Liver (tissue), 9 donors: ENCODE measurements around the gene VAC14. TPM values are rescaled to one million over a fixed set of nuclear protein-coding genes. Genes with fewer than 3 reads are reported as not detected.
A peak's percentile ranks its signal among the peaks of the same experiment; 100 is the strongest.

Source experiments
- DNase-seq: peaks from one replicate; pipeline ENCODE4 v3.0.0-alpha.2; 2017; ENCODE audit warnings: low spot score
- H3K27ac ChIP-seq, 2 donors: one replicate each; pipeline ENCODE4 v1.7.0; 2013; ENCODE audit warnings: inconsistent platforms in 2 of 2, low read length in 2 of 2, control low read depth in 1 of 2, low read depth in 1 of 2, mild to moderate bottlenecking in 1 of 2
- H3K27me3 ChIP-seq, 4 donors: one replicate each; pipeline versions ENCODE4 v1.6.1 to v1.7.0; 2013; ENCODE audit warnings: low read length in 3 of 4, inconsistent platforms in 1 of 4, mild to moderate bottlenecking in 1 of 4, moderate library complexity in 1 of 4; ENCODE audit not compliant: control insufficient read depth in 4 of 4, insufficient read depth in 4 of 4
- H3K36me3 ChIP-seq, 4 donors: one replicate each; pipeline versions ENCODE4 v1.6.1 to v1.7.0; 2013; ENCODE audit warnings: low read length in 3 of 4, mild to moderate bottlenecking in 3 of 4, low read depth in 1 of 4, moderate library complexity in 1 of 4; ENCODE audit not compliant: control insufficient read depth in 4 of 4, insufficient read depth in 3 of 4
- H3K4me1 ChIP-seq, 4 donors: one replicate each; pipeline versions ENCODE4 v1.6.1 to v1.7.0; 2013; ENCODE audit warnings: low read length in 3 of 4, mild to moderate bottlenecking in 3 of 4, moderate library complexity in 1 of 4; ENCODE audit not compliant: control insufficient read depth in 4 of 4, insufficient read depth in 4 of 4
- H3K4me3 ChIP-seq, 3 donors: one replicate each; pipeline versions ENCODE4 v1.6.1 to v1.7.0; 2013; ENCODE audit warnings: low read length in 3 of 3, control low read depth in 1 of 3, low read depth in 1 of 3, mild to moderate bottlenecking in 1 of 3
- H3K9ac ChIP-seq, 2 donors: one replicate each; pipeline ENCODE4 v1.7.0; 2013; ENCODE audit warnings: low read length in 2 of 2, mild to moderate bottlenecking in 2 of 2, moderate library complexity in 2 of 2, control low read depth in 1 of 2, low read depth in 1 of 2
- H3K9me3 ChIP-seq, 4 donors: one replicate each; pipeline versions ENCODE4 v1.6.1 to v1.7.0; 2013; ENCODE audit warnings: low read length in 3 of 4; ENCODE audit not compliant: control insufficient read depth in 4 of 4
- HNF4A ChIP-seq, 2 donors: conservative IDR thresholded peaks; 2 replicates each; pipeline ENCODE4 v1.6.1; 2016; ENCODE audit warnings: antibody characterized with exemption in 2 of 2, mild to moderate bottlenecking in 2 of 2
- HNF4G ChIP-seq: IDR thresholded peaks from 2 replicates; pipeline ENCODE4 v1.6.1; 2016; ENCODE audit warnings: antibody characterized with exemption
- JUND ChIP-seq, 2 donors: IDR thresholded peaks; 2 replicates each; pipeline ENCODE4 v1.6.1; 2016; ENCODE audit warnings: antibody characterized with exemption in 2 of 2
- NR2F2 ChIP-seq: IDR thresholded peaks from 2 replicates; pipeline ENCODE4 v1.6.1; 2016; ENCODE audit warnings: antibody characterized with exemption
- RAD21 ChIP-seq, 2 donors: IDR thresholded peaks; 2 replicates each; pipeline ENCODE4 v1.6.1; 2016; ENCODE audit warnings: antibody characterized with exemption in 2 of 2, mild to moderate bottlenecking in 2 of 2
- RXRA ChIP-seq, 2 donors: IDR thresholded peaks; 2 replicates each; pipeline ENCODE4 v1.6.1; 2017 to 2018; ENCODE audit warnings: antibody characterized with exemption in 2 of 2, mild to moderate bottlenecking in 1 of 2
- TAF1 ChIP-seq: conservative IDR thresholded peaks from 2 replicates; pipeline ENCODE4 v1.6.1; 2016; ENCODE audit warnings: antibody characterized with exemption, mild to moderate bottlenecking
- YY1 ChIP-seq: IDR thresholded peaks from 2 replicates; pipeline ENCODE4 v1.6.1; 2016; ENCODE audit warnings: antibody characterized with exemption, mild to moderate bottlenecking
- WGBS: extraction: QIAGEN DNeasy Blood & Tissue Kit; methylation state at CpG from one replicate; pipeline ENCODE4 v1.1.7; 2013; 5-methylcytosine and 5-hydroxymethylcytosine counted together
- polyA plus RNA-seq, 2 donors: library from polyadenylated mRNA; stranded (reverse) in 1 of 2; unstranded in 1 of 2; fragments of 200-250 nt in 1 of 2; fragments of >200 nt in 1 of 2; fragmentation: Nextera tagmentation in 1 of 2; extraction: Ambion mirVana in 1 of 2; gene quantifications; one replicate each; pipeline versions ENCODE4 v1.2.1 to v1.2.3, GENCODE V29; 2013 to 2015
- total RNA-seq, 2 donors: library from RNA; depleted of rRNA; stranded (reverse); fragments of >200 nt; gene quantifications; one replicate each; pipeline ENCODE4 v1.2.3, GENCODE V29; 2014
- TF ChIP-seq, protein P1 (sequence below): IDR thresholded peaks from 2 replicates; pipeline ENCODE4 v1.6.1; 2016; ENCODE audit warnings: antibody characterized with exemption, mild to moderate bottlenecking
- TF ChIP-seq, protein P2 (sequence below): IDR thresholded peaks from 2 replicates; pipeline ENCODE4 v1.6.1; 2016; ENCODE audit warnings: antibody characterized with exemption
- TF ChIP-seq, protein P3 (sequence below): IDR thresholded peaks from 2 replicates; pipeline ENCODE4 v1.6.1; 2016; ENCODE audit warnings: antibody characterized with exemption
- TF ChIP-seq, protein P4 (sequence below): fragments of 150-350 bp; IDR thresholded peaks from 2 replicates; pipeline ENCODE4 v1.5.1; 2017; ENCODE audit warnings: improper control_type of control experiment, low read depth, low read length; ENCODE audit not compliant: missing input control
- donor health status: healthy.
- donor health status: healthy.
- donor health status: healthy.
- donor health status: healthy.
- donor health status: healthy.

VAC14 gene
- total and polyA plus RNA-seq, 4 donors, result 16.7 to 29.8 (median 20.5) TPM

DNA sequence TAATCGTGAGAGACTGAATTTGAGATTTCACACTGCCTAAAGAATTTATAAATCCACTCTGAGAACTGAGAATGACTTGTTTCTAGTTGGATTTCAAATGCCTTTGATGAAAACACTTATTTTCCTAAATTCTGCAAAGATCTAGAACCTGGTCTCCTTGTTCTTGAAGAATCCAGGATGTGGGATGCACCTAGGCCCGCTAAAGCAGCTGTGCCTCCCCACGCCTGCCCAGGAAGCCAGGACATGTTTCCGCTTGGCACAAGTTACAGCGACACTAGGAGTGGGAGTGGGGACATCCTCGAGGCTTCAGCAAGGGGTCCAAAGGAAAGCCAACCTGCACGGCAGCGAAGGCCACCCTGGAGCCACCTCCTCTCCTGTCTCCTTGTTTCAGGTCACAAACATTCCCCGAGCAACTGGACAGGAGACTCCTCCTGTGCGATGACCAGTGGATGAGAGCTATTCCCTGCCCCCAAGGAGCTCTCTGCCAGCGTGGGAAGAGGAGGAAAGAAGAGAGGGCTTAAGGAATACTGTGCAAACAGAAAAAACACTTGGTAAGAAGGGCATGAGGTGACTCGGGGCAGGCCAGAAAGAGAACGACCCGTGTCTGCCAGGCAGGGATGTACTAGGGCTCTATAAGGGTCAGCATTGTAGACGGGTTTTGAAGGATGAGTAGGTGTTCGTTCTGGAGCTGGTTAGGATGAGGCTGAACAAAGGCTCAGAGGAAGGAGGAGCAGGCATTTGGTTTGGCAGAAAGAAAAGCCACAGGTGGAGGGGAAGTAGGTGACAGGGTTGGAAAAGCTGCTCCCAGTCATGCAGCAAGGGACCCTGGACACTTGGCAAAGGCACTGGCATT lies 11.1 kb downstream of the VAC14 start:
- Histone ChIP-seq H3K4me1 (peaks cover 0 to 4% (median 2%) of the 10 kb centered on the region in 4 donors), H3K36me3 (peaks cover 3 to 17% (median 8%) of the 10 kb centered on the region in 4 donors), H3K4me3 (no peak overlapping the region), H3K27ac (no peak overlapping the region), H3K9me3 (no peaks in the 10 kb centered on the region), H3K27me3 (no peaks in the 10 kb centered on the region), H3K9ac (no peak overlapping the region)
- WGBS, result 86% methylated on average over 16 of the region's 16 CpGs
- no peak for DNase-seq
- TF ChIP-seq, protein P1, sequence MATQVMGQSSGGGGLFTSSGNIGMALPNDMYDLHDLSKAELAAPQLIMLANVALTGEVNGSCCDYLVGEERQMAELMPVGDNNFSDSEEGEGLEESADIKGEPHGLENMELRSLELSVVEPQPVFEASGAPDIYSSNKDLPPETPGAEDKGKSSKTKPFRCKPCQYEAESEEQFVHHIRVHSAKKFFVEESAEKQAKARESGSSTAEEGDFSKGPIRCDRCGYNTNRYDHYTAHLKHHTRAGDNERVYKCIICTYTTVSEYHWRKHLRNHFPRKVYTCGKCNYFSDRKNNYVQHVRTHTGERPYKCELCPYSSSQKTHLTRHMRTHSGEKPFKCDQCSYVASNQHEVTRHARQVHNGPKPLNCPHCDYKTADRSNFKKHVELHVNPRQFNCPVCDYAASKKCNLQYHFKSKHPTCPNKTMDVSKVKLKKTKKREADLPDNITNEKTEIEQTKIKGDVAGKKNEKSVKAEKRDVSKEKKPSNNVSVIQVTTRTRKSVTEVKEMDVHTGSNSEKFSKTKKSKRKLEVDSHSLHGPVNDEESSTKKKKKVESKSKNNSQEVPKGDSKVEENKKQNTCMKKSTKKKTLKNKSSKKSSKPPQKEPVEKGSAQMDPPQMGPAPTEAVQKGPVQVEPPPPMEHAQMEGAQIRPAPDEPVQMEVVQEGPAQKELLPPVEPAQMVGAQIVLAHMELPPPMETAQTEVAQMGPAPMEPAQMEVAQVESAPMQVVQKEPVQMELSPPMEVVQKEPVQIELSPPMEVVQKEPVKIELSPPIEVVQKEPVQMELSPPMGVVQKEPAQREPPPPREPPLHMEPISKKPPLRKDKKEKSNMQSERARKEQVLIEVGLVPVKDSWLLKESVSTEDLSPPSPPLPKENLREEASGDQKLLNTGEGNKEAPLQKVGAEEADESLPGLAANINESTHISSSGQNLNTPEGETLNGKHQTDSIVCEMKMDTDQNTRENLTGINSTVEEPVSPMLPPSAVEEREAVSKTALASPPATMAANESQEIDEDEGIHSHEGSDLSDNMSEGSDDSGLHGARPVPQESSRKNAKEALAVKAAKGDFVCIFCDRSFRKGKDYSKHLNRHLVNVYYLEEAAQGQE, result no peak
- no peak for TF ChIP-seq NR2F2

DNA sequence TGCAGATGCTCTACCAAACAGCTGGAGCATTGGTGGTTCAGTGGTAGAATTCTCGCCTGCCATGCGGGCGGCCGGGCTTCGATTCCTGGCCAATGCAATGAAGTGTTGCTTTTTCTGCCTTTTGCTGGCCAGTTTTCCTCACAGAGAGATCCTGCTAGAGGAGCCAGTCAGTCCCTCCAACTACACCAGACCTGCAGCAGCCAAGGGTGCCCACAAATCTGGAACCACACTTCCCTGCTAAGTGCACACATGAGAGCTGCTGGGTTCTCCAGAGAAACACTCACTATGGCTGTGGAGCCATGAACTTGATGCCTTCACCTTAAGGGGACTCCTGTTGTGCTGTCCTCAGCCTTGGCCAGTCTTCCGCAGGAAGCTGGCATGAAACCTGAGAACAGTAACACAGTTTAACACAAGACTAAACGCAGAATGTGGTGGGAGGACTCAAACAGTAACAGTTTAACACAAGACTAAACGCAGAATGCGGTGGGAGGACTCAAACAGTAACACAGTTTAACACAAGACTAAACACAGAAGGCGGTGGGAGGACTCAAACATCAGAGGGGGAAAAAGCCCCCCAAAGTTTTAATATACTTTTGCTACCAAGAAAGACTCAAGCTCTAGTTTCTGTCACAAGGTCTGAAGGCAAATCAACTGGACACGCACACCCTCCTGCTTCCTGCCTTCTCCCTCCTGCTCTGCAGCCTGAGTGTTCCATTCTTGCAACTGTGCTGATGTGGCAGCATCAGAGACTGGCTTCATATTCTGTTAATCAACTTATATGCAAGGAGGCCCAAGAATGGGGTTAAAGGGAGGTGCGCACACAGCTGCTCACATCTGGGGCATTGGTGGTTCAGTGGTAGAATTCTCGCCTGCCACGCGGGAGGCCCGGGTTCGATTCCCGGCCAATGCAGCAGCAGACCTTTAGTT lies 12.0 kb downstream of the VAC14 start:
- peaks cover 0 to 4% (median 2%) of the 10 kb centered on the region in 4 donors for H3K4me1 ChIP-seq
- H3K4me3 ChIP-seq, result no peak overlapping the region
- DNase-seq, result no peak
- H3K9me3 ChIP-seq, result no peaks in the 10 kb centered on the region
- 91% methylated on average over 18 of the region's 18 CpGs for WGBS
- no peak overlapping the region for H3K27ac ChIP-seq
- no peak overlapping the region for H3K9ac ChIP-seq
- no peaks in the 10 kb centered on the region for H3K27me3 ChIP-seq
- TF ChIP-seq, protein P2, sequence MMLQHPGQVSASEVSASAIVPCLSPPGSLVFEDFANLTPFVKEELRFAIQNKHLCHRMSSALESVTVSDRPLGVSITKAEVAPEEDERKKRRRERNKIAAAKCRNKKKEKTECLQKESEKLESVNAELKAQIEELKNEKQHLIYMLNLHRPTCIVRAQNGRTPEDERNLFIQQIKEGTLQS, result peak; percentile 65
- TF ChIP-seq JUND (IDR thresholded peaks at IDR 0.05), result no peak
- no peak for TF ChIP-seq RAD21 (IDR thresholded peaks at IDR 0.05)
- peaks cover 7 to 25% (median 13%) of the 10 kb centered on the region in 4 donors for H3K36me3 ChIP-seq

DNA sequence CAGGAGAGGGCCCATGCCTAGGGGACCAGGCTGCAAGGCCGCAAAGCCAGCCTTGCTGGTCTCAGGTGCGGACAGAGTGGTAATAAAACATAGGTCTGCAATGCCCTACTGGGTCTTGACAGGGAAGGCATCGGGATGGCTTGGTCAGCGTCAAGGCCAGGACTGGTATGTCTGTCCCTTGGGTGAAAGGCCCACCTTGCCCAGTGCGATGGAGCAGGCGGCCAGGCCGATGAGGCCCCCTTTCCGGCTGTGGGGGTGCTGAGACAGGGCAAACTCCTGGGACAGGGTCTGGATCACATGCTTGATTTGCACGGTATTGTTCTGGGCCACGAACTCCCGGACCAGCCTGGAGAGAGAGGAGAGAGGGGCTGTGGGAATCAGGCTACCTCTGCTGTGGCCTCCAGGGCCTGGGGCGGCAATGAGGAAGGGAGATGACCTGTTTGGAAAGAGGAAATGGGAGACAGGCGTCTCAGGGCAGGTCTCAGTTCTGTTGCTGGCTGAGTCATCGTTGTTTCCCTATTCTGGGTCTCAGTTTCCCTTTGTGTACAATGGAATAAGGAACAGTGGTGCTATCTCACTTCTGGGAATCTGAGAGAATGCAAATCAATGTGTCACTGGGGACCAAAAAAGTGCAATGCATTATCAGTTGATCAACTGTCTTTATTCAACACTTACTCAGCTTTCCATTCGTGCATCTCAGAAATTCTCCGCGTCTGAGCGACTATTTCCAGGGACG lies 14.8 kb downstream of the VAC14 start:
- peaks cover 13 to 52% (median 32%) of the 10 kb centered on the region in 4 donors for H3K36me3 ChIP-seq
- H3K4me1 ChIP-seq, result no peaks in the 10 kb centered on the region
- WGBS, result 92% methylated on average over 19 of the region's 19 CpGs
- no peaks in the 10 kb centered on the region for H3K9me3 ChIP-seq
- no peak for DNase-seq
- no peak overlapping the region for H3K4me3 ChIP-seq
- no peaks in the 10 kb centered on the region for H3K27me3 ChIP-seq
- H3K27ac ChIP-seq, result no peak overlapping the region
- no peak overlapping the region for H3K9ac ChIP-seq
- no peak for TF ChIP-seq YY1
- TF ChIP-seq TAF1, result no peak
- TF ChIP-seq, protein P3, sequence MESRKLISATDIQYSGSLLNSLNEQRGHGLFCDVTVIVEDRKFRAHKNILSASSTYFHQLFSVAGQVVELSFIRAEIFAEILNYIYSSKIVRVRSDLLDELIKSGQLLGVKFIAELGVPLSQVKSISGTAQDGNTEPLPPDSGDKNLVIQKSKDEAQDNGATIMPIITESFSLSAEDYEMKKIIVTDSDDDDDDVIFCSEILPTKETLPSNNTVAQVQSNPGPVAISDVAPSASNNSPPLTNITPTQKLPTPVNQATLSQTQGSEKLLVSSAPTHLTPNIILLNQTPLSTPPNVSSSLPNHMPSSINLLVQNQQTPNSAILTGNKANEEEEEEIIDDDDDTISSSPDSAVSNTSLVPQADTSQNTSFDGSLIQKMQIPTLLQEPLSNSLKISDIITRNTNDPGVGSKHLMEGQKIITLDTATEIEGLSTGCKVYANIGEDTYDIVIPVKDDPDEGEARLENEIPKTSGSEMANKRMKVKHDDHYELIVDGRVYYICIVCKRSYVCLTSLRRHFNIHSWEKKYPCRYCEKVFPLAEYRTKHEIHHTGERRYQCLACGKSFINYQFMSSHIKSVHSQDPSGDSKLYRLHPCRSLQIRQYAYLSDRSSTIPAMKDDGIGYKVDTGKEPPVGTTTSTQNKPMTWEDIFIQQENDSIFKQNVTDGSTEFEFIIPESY, result no peak
- TF ChIP-seq, protein P2, result no peak
- TF ChIP-seq, protein P4, sequence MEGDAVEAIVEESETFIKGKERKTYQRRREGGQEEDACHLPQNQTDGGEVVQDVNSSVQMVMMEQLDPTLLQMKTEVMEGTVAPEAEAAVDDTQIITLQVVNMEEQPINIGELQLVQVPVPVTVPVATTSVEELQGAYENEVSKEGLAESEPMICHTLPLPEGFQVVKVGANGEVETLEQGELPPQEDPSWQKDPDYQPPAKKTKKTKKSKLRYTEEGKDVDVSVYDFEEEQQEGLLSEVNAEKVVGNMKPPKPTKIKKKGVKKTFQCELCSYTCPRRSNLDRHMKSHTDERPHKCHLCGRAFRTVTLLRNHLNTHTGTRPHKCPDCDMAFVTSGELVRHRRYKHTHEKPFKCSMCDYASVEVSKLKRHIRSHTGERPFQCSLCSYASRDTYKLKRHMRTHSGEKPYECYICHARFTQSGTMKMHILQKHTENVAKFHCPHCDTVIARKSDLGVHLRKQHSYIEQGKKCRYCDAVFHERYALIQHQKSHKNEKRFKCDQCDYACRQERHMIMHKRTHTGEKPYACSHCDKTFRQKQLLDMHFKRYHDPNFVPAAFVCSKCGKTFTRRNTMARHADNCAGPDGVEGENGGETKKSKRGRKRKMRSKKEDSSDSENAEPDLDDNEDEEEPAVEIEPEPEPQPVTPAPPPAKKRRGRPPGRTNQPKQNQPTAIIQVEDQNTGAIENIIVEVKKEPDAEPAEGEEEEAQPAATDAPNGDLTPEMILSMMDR, result no peak
- TF ChIP-seq HNF4G, result no peak
- no peak for TF ChIP-seq JUND (IDR thresholded peaks at IDR 0.05)
- TF ChIP-seq HNF4A (conservative IDR thresholded peaks at IDR 0.05), result no peak
- no peak for TF ChIP-seq RXRA (IDR thresholded peaks at IDR 0.05)
- TF ChIP-seq RAD21 (IDR thresholded peaks at IDR 0.05), result no peak
